ENCODE data around the gene ATRAID. TPM values are rescaled to one million over a fixed set of nuclear protein-coding genes. Genes with fewer than 3 reads are reported as not detected.

ATRAID gene
- total and polyA plus RNA-seq, 10 of the 15 experiments (the other 5 are each of a cell fraction or from before 2014, with no cell fraction given) = 65.6 to 180 (median 120) TPM

GRCh38 chr2:27206346-27206745 is 5.5 kb upstream of the ATRAID start:
- peak overlapping the region; percentile 21 for H3K4me2 ChIP-seq (ENCODE audit: control insufficient read depth, insufficient read depth)
- CTCF ChIA-PET = no interaction called here

More at GRCh38 chr2:27206346-27206745, 5.5 kb upstream of the ATRAID start:
- no peaks in the 10 kb centered on the region for H4K20me1 ChIP-seq (ENCODE audit: control insufficient read depth, insufficient read depth)
- H3K27me3 ChIP-seq (replicated peaks in 1 of 2; ENCODE audit: control insufficient read depth in 2 of 2, insufficient read depth in 2 of 2, low read length in 1 of 2) = no peaks in the 10 kb centered on the region
- ChIA-PET RAD21 (ENCODE audit: unreplicated experiment) (no interaction called here), POLR2A (no interaction called here), SMC1A (ENCODE audit: uncharacterized antibody, unreplicated experiment) (no interaction called here)
- peaks cover 7% of the 10 kb centered on the region for H3K4me1 ChIP-seq (ENCODE audit: control insufficient read depth, insufficient read depth, low read length)
- H3K27ac ChIP-seq (ENCODE audit: control insufficient read depth, insufficient read depth) = no peak overlapping the region
- no peak overlapping the region for H3K4me3 ChIP-seq
- in situ Hi-C loops (cut with MboI) (no loop called here), intact Hi-C loops (cut with micrococcal nuclease; ENCODE audit: unreplicated experiment) (no loop called here)
- FAIRE-seq (no peak), ATAC-seq (no peak), DNase-seq (ENCODE audit: low read depth, low spot score) (no peak)
- BruUV-seq (replicated peaks) = no TSS peak
- no peak overlapping the region for H2AFZ ChIP-seq (ENCODE audit: control insufficient read depth, low read depth, low read length)
- H3K9ac ChIP-seq (ENCODE audit: control insufficient read depth, insufficient read depth, low read length) = no peak overlapping the region
- no peaks in the 10 kb centered on the region for H3K9me3 ChIP-seq (replicated peaks; ENCODE audit: control insufficient read depth, insufficient read depth, low read length)
- TF ChIP-seq, protein P1, sequence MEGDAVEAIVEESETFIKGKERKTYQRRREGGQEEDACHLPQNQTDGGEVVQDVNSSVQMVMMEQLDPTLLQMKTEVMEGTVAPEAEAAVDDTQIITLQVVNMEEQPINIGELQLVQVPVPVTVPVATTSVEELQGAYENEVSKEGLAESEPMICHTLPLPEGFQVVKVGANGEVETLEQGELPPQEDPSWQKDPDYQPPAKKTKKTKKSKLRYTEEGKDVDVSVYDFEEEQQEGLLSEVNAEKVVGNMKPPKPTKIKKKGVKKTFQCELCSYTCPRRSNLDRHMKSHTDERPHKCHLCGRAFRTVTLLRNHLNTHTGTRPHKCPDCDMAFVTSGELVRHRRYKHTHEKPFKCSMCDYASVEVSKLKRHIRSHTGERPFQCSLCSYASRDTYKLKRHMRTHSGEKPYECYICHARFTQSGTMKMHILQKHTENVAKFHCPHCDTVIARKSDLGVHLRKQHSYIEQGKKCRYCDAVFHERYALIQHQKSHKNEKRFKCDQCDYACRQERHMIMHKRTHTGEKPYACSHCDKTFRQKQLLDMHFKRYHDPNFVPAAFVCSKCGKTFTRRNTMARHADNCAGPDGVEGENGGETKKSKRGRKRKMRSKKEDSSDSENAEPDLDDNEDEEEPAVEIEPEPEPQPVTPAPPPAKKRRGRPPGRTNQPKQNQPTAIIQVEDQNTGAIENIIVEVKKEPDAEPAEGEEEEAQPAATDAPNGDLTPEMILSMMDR (IDR thresholded peaks at IDR 0.05 in 2 of 3, conservative IDR thresholded peaks at IDR 0.05 in 1 of 3; ENCODE audit: control insufficient read depth in 2 of 3, extremely low read depth in 1 of 3, insufficient read depth in 1 of 3, low read depth in 3 of 3, low read length in 3 of 3) = no peak
- TF ChIP-seq BRCA1 (IDR thresholded peaks at IDR 0.05; ENCODE audit: low read depth, low read length) (no peak), TBL1XR1 (IDR thresholded peaks at IDR 0.05; ENCODE audit: low read depth, low read length) (no peak), ZNF24 (IDR thresholded peaks at IDR 0.05) (no peak)
- peaks cover 17 to 26% of the 10 kb centered on the region in 2 experiments for H3K36me3 ChIP-seq (ENCODE audit: control insufficient read depth in 2 of 2, insufficient read depth in 2 of 2, low read length in 1 of 2)
- WGBS (ENCODE audit: insufficient coverage, insufficient replicate concordance, low lambda C conversion rate, missing lambda C conversion rate) = 87% methylated on average over 6 of the region's 6 CpGs
- peaks cover 37% of the 10 kb centered on the region for H3K79me2 ChIP-seq (ENCODE audit: control insufficient read depth, insufficient read depth, low read length)

Measured in GM12878 (cell line).